ENCODE measurements around the gene TCF4.

Gene TCF4

GRCh38 chr18:55430026-55430425 lies 158.0 kb downstream of the TCF4 start:
- no peak for DNase-seq

- DNase-seq = no peak
Observed at GRCh38 chr18:55427951-55428350, 160.0 kb downstream of the TCF4 start.

- DNase-seq = peak; percentile 69
Observed at GRCh38 chr18:55425698-55426097, 162.3 kb downstream of the TCF4 start.

- peak; percentile 72 for DNase-seq
Observed at GRCh38 chr18:55422456-55423180, 165.4 kb downstream of the TCF4 start.

- DNase-seq = peak; percentile 49
Observed at GRCh38 chr18:55421615-55422419, 166.2 kb downstream of the TCF4 start.

GRCh38 chr18:55421308-55421614 lies 166.7 kb downstream of the TCF4 start:
- DNase-seq = no peak

GRCh38 chr18:55420665-55421307 lies 167.2 kb downstream of the TCF4 start:
- no peak for DNase-seq

GRCh38 chr18:55419947-55420664 lies 167.9 kb downstream of the TCF4 start:
- DNase-seq = no peak

GRCh38 chr18:55419132-55419946 lies 168.7 kb downstream of the TCF4 start:
- DNase-seq = no peak

GRCh38 chr18:55418439-55418838 lies 169.6 kb downstream of the TCF4 start:
- no peak for DNase-seq

- DNase-seq = no peak
Observed at GRCh38 chr18:55416791-55417190, 171.2 kb downstream of the TCF4 start.

- DNase-seq = peak; percentile 93
Observed at GRCh38 chr18:55415258-55415871, 172.6 kb downstream of the TCF4 start.

GRCh38 chr18:55414475-55414874 lies 173.5 kb downstream of the TCF4 start:
- DNase-seq = no peak

- DNase-seq = no peak
Observed at GRCh38 chr18:55413474-55413873, 174.5 kb downstream of the TCF4 start.

GRCh38 chr18:55407774-55408535 lies 180.0 kb downstream of the TCF4 start:
- DNase-seq = peak; percentile 23

- DNase-seq = peak; percentile 59
Observed at GRCh38 chr18:55407191-55407590, 180.8 kb downstream of the TCF4 start.

- DNase-seq = peak; percentile 55
Observed at GRCh38 chr18:55406451-55406991, 181.5 kb downstream of the TCF4 start.

GRCh38 chr18:55405893-55406406 lies 182.0 kb downstream of the TCF4 start:
- DNase-seq = peak; percentile 98

- DNase-seq = no peak
Observed at GRCh38 chr18:55405475-55405874, 182.5 kb downstream of the TCF4 start.

- DNase-seq = no peak
Observed at GRCh38 chr18:55404832-55405465, 183.0 kb downstream of the TCF4 start.

Data from COR-L47 (cell line).